Measurements from ENCODE around the gene RIPK1.

GRCh38 chr6:3120765-3121089, 52.4 kb downstream of the RIPK1 start:
- TF ChIP-seq CTCF (conservative IDR thresholded peaks at IDR 0.05) (no peak), ZFX (IDR thresholded peaks at IDR 0.05) (no peak)

Data from C4-2B (cell line).